HG03095 (cell line): ENCODE data around the gene MBOAT7.
"Not testable (repeated sequence)": the region's sequence is repeated elsewhere in the genome, so short reads cannot be mapped to it uniquely, and the experiment has no call there.

Source experiments
- ATAC-seq: cut with Tn5 transposase; IDR thresholded peaks from one replicate; pipeline ENCODE4 v1.9.1; 2021; ENCODE audit warnings: moderate library complexity; ENCODE audit not compliant: unreplicated experiment

Gene MBOAT7

DNA sequence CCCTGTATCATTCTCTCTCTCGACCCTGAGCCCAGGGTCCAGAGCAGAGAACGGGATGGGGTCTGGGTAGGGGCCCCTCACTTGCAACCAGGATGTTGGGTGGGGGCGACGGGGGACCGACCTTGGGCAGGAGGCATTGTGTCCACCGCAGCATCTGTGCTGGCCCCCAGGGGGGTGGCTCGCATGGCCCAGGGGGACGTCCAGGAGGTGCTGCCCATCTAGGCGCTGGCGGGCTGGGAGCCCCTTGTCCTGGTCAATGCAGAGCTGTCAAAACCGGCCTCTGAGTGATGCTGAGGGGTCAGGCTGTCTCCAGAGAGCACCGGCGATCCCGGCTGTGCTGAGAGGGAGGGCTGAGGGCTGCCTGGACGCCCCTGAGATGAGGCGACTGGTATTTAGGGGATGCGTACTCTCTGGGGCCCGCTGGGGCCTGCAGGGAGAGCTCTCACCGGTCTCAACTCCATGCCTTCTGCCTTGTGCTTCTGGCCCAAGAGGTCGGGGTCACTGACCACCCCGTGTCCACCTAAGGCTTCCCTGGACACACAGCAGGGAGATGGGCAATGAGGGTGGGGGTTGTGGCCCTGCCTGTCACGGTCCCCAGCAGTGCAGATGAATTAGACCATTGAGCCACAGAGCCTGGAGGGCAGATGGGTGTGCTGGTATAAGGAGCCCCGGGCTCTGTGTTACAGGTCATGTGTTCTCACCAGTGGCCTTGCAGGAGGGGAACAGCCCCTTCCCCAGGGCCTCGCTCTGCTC lies 19.9 kb upstream of the MBOAT7 start:
- no peak for ATAC-seq

DNA sequence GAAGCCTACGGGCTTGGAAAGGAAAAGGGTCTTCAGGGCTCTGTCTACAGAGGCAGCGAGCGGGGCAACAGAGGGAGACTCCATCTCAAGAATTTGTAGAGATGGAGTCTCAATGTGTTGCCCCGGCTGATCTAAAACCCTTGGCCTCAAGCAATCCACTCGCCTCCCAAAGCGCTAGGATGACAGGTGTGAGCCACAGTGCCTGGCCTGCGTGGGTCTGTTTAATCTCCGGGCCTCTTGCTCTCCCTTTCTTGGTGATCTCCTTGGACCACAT lies 19.3 kb upstream of the MBOAT7 start:
- ATAC-seq, result no peak

DNA sequence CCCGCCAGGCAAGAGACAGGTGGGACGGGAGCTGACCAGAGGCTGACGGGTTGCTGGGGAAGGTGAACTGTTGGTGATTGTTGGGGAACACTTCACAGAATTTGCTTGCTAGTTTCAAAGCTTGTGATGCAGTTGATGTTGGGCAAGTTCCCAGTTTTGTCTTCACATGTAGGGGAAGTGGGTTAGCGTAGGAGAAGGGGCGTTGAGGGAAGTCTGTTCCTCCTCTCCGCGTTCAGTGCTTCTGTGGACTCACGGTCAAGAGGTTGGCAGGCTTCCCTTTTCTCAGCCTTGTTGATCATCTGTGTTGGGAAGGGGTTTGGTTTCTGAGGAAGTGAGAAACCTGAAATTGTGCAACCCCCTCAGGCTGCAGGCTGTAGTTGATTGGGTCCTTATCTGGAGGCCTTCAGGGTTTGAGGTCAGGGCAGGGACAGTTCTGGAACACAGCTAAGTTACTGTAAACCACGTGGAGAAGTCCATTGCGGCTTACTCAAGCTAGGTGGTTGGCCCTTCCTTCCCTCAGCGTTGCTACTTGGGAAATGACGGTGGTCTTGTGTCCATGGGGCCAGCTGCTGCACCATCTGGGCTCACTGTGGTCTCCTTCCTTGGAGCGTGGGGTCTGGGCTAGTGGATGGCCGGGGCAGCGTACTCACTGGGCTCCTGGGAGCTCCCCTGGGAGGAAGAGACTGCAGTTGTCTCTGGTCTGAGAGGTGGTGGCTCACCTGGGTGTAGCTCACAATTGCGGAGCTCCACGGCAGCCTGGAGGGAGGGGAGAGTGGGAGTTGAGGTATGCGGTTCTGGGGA lies 18.8 kb upstream of the MBOAT7 start:
- peak; percentile 38 for ATAC-seq

DNA sequence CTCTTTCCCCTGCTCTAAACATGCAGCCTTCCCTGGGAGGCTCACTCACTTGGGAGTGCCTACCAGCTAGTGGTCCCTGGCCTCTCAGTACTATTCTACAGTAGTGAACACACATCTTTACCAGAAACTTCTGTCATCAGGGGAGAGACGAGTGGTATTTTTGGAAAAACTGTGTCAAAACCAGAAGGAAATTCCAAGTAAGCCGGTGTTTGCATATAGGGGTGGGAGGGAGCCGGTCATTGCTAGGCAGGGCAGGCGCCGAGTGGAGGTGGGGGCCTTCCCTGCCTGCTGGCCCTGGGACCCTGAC lies 18.2 kb upstream of the MBOAT7 start:
- ATAC-seq, result no peak

DNA sequence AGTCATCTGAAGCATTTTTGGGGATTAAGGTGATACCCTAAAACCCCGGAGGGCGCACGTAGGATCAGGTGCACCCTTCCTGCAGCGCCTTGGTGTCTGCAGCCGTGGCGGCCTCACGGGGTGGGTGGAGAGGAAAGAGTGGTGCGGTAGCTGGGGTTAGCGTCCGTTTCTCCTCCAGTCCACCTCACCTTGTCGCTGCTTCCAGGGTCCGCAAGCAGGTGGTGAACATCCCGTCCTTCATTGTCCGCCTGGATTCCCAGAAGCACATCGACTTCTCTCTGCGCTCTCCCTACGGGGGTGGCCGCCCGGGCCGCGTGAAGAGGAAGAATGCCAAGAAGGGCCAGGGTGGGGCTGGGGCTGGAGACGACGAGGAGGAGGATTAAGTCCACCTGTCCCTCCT lies 17.8 kb upstream of the MBOAT7 start:
- not testable (repeated sequence) for ATAC-seq

DNA sequence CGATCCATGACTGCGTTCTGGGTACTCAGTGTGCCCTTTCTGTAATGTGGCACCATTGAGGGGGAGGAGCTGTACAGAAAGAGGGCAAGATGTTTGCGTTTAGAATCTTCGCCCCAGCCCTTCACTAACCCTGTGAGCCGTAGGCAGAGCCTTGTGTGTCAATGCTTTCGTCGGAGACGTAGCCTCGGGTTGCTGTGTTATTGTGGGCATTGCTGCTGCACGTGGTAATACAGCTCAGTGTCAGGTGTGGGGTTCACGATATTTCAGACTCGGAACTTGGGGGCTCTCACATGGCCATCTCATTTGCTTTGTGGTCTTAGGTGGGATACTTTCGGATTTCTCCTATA lies 17.4 kb upstream of the MBOAT7 start:
- no peak for ATAC-seq

DNA sequence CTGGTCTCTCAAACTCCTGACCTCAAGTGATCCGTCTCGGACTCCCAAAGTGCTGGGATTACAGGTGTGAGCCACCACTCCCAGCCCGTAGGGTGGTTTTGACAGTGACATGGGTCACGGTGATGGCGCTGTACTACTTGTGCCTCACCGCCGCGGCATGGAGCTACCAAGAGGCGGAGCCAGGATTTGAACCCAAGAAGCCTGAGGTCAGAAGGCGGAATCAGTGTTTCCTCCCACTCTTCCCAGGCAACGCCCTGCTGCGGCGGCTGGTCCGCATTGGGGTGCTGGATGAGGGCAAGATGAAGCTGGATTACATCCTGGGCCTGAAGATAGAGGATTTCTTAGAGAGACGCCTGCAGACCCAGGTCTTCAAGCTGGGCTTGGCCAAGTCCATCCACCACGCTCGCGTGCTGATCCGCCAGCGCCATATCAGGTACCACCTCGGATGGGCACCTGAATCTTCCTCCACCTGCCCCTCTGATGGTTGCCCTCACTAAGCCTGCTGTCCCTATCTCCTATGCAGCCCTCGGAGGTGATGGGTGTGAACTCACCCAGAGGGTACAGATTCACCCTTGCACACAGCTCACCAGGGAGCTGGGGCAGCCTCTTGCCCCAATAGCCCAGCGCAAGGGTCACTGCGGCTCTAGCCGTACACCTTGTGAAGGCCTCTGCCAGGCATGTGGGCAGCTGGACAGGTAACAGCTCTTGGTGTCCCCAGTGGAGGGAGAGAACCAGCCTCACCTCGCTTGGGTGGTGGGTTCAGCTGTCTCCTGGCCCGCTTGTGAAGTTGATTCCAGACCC lies 16.9 kb upstream of the MBOAT7 start:
- no peak for ATAC-seq

DNA sequence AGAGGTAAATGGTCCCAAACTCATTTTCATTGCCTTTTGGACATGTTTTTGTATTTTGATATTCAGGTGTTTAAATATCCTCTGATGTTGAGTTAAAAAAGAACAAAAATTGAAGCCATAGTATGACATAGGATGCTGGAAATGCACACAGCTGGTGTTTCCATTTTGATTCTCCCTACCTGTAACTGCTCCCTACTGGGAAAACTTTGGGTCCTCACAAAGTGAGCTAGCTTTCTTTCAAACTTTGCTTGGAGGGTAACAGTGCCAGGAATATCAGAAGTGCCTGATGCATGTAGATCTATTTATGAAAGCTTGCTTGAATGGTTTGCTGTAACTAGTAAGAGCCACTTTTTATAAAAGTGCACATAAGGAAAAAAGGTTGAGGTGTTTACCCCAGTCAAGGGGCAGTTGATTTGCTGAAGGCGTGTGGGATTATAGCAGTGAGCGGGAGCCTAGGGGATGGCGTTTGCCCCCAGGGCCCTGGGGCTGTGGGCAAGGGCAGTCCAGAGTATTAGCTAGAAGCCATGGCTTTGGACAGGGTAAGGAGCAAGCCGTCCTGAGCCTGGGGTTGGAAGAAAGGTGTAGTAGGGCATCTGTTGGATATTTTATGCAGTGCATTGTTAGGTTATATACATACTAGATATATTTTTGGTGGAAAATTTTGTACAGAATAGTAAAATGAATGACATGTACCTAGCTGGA lies 15.5 kb upstream of the MBOAT7 start:
- no peak for ATAC-seq

DNA sequence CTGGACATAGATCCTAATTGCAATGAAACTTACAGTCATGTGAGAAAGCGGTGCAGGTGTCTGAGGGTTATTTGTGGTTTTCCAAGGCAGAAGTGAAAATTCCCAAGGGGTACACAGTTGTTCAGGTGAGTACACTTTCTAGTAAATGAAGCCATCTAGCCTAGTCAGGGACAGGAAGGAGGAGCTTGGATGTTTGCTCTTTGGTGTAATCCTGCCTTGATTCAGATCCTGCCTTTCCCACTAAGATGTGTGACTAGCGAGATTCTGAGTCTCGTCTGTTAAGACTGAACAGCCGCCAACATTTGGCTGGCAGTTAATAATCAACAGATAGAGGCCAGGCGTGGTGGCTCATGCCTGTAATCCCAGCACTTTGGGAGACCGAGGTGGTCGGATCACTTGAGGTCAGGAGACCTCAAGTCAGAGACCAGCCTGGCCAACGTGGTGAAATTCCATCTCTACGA lies 13.8 kb upstream of the MBOAT7 start:
- no peak for ATAC-seq

DNA sequence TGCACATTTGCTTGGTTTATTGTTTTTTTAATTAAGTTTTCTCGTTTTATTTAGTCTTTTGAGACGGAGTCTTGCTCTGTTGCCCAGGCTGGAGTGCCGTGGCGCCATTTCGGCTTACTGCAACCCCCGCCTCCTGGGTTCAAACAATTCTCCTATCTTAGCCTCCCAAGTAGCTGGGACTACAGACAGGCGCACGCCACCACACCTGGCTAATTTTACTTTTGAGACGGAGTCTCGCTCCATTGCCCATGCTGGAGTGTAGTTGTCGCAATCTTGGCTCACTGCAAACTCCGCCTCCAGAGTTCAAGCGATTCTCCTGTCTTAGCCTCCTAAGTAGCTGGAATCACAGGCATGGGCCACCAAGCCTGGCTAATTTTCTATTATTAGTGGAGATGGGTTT lies 12.6 kb upstream of the MBOAT7 start:
- no peak for ATAC-seq

DNA sequence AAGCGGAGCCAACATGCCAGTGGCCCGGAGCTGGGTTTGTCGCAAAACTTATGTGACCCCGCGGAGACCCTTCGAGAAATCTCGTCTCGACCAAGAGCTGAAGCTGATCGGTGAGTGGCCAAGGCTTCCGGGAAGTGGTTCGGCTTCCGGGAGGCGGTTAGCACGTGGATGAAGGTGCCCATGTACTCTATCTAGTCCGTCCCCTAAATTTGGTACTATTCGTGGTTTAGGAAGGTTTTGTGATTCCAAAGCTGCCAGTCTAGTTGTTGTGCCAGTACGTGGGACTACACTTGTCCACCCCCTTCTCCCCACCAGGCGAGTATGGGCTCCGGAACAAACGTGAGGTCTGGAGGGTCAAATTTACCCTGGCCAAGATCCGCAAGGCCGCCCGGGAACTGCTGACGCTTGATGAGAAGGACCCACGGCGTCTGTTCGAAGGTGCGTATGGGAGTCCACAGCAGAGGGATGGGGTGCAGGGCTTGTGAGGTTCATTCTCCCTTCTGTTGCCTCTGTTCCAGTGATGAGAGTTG lies 11.9 kb upstream of the MBOAT7 start:
- no peak for ATAC-seq

DNA sequence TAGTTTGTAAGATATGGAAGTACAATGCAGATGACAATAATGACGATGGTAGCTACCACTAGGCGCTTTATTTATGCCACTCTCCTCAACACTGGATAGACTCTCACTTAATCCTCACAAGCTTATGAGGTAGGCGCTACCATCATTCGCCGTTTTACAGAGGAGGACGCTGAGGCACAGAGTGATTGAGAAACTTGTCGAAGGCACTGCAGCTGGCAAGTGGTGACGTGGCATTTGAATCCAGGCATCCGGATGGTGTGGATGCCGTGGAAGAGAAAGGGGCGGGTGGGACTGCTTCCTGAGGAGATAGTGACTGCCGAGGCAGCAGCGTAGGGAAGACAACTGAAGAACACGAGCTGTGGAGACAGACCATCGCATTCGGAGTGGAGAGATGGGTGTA lies 10.0 kb upstream of the MBOAT7 start:
- no peak for ATAC-seq

DNA sequence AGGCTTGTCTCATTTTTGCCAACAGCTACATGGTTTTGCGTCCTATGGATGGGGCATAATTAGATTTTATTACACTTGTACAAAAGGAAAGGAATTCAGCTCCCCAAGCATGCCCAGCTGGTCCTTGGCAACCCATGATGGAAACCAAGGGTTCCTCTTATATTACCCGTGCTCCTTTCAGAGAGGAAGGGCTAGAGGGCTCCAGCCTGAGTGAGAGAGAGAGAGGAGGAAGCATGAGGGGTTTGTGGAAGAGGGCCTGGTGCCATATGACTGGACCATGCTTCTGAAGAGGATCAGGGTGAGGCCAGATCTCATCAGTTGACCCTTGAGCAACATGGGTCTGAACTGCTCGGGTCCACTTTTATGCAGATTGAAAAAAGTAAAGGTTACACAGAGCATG lies 7.7 kb upstream of the MBOAT7 start:
- ATAC-seq, result no peak

DNA sequence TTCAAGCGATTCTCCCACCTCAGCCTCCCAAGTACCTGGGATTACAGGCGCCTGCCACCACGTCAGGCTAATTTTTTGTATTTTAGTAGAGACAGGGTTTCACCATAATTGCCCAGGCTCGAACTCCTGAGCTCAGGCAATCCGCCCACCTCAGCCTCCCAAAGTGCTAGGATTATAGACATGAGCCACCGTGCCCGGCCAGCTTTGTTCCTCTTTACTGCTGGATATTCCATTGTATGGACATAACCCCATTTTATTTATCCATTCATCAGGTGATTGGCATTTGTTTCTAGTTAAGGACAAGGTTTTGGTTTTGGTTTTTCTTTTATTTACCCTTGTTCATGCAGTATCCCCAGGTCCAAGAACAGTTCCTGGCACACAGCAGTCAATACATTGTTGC lies 7.2 kb upstream of the MBOAT7 start:
- ATAC-seq, result no peak

DNA sequence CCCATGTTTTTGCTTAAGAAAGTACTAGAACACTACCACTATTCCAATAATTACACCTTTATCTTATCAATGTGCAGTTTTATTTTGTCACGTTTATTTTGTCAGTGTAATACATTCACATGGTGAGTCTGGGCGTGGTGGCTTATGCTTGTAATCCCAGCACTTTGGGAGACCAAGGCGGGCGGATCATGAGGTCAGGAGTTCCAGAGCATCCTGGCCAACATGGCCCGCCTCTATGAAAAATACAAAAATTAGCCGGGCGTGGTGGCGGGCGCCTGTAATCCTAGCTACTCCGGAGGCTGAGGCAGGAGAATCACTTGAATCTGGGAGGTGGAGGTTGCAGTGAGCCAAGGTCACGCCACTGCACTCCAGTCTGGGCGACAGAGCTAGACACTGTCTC lies 5.1 kb upstream of the MBOAT7 start:
- ATAC-seq, result not testable (repeated sequence)

DNA sequence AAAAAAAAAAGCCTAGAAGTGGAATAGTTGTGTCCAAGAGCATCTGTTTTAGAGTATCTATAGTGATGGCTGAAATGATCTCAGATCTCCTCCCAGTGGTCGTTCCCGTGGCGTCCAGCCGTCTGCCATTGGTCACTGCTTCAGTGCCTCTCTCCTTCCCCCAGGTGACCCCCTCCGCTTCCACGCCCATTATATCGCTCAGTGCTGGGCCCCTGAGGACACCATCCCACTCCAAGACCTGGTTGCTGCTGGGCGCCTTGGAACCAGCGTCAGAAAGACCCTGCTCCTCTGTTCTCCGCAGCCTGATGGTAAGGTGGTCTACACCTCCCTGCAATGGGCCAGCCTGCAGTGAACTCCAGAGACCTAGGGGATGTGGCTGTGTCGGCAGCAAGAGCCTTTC lies 3.6 kb upstream of the MBOAT7 start:
- ATAC-seq, result no peak

DNA sequence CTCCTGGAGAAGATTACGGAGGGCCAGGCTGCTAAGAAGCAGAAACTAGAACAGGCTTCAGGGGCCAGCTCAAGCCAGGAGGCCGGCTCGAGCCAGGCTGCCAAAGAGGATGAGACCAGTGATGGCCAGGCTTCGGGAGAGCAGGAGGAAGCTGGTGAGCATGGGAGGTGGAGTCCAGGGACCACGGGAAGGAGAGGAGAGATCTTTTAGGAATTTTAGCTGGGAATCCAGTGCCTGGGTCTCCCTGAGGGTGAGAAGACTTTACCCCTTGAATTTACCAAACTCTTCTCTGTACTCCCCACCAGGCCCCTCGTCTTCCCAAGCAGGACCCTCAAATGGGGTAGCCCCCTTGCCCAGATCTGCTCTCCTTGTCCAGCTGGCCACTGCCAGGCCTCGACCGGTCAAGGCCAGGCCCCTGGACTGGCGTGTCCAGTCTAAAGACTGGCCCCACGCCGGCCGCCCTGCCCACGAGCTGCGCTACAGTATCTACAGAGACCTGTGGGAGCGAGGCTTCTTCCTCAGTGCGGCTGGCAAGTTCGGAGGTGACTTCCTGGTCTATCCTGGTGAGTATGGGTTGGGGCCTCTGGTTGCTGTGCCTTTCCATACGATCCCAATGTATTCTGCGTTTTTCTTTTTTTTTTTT lies 2.6 kb upstream of the MBOAT7 start:
- ATAC-seq, result no peak

DNA sequence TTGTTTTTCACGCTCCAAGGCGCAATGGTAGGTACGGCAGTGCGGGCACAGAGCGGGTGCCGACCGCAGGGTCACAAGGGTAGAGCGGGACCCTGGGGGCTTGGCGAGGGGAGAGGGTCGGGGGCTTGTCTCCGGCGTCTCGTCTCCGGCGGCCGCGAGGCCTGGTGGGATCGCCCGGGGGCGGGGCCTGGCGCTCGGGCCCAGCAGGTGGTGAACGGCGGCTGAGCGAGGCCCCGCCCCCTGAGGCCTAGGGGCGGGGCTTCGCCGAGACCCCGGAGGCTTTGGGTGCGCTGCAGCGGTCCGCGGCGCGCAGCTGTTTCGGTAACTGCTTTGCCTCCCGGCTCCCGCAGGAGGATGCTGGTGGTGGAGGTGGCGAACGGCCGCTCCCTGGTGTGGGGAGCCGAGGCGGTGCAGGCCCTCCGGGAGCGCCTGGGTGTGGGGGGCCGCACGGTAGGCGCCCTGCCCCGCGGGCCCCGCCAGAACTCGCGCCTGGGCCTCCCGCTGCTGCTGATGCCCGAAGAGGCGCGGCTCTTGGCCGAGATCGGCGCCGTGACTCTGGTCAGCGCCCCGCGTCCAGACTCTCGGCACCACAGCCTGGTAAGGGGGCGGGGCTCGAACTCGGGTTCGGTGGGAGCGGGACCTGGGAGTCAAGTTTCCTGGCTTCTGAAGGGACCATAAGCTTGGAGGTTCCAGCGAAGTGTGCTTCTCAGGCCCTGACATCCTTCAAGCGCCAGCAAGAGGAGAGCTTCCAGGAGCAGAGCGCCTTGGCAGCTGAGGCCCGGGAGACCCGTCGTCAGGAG lies 1.8 kb upstream of the MBOAT7 start, which contains the start of gene TSEN34:
TSEN34 (plus strand) TSS at position 298 of the 800 bp plus-strand sequence; CDS start at position 355, 57 bp downstream.
- peak; percentile 32 for ATAC-seq

DNA sequence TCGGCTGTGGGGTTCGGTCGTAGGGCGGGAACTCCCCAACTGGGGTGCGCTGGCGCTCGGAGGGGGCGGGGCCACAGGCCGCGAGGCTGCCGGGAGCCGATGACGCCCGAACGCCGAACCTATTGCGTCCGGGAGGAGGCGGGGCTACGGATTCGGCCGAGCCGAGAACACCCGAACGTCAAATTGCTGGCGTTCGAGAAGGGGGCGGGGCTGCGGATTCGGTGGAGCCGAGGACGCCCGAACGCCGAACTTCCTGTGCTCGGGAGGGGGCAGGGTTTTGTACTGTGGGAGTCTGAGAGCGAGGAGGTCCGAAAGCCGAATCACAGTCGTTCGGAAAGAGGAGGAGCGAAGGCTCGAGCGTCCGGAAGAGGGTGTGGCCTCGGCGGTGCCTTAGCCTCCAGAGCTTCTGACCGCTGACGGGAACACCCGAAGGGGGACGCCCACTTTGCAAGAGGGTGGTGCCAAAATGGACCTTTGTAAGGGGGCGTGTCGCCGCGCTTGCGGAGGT lies 1.2 kb upstream of the MBOAT7 start:
- ATAC-seq, result peak; percentile 37
